ENCODE results near the gene CACNA2D4.

The CACNA2D4 gene, protein sequence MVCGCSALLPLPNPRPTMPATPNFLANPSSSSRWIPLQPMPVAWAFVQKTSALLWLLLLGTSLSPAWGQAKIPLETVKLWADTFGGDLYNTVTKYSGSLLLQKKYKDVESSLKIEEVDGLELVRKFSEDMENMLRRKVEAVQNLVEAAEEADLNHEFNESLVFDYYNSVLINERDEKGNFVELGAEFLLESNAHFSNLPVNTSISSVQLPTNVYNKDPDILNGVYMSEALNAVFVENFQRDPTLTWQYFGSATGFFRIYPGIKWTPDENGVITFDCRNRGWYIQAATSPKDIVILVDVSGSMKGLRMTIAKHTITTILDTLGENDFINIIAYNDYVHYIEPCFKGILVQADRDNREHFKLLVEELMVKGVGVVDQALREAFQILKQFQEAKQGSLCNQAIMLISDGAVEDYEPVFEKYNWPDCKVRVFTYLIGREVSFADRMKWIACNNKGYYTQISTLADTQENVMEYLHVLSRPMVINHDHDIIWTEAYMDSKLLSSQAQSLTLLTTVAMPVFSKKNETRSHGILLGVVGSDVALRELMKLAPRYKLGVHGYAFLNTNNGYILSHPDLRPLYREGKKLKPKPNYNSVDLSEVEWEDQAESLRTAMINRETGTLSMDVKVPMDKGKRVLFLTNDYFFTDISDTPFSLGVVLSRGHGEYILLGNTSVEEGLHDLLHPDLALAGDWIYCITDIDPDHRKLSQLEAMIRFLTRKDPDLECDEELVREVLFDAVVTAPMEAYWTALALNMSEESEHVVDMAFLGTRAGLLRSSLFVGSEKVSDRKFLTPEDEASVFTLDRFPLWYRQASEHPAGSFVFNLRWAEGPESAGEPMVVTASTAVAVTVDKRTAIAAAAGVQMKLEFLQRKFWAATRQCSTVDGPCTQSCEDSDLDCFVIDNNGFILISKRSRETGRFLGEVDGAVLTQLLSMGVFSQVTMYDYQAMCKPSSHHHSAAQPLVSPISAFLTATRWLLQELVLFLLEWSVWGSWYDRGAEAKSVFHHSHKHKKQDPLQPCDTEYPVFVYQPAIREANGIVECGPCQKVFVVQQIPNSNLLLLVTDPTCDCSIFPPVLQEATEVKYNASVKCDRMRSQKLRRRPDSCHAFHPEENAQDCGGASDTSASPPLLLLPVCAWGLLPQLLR

DNA sequence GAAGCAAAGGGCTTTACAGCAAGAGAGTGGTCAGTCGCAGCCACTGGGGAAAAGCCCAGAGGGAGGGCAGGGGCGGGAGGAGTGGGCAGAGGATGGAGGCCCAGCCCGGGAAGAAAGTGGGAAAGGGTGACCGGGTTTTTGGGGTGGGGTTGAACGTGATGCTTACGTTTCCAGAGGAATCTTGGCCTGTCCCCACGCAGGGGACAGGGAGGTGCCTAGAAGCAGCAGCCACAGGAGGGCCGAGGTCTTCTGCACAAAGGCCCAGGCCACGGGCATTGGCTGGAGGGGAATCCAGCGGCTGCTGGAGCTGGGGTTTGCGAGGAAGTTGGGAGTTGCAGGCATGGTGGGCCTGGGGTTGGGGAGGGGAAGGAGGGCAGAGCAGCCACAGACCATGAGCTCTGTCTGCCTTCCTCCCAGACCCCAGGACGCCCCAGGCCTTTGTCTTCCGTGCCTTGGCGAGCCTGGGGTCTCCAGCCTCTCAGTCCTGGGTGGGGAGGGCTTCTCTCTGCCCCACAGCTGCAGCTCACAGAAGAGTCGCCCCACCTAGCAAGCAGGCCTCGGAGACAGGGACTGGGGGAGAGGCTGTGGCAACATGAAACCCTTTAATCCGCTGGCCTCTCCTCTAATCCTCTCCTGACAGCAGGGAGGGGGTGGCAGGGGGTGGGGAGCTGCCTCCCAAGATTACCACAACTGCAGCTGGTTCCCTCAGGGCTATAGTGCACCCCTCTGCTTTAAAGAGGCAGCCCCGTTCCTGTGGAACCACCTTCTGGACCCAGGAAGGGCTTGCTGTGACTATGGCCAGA, at the start of gene CACNA2D4:
Gene CACNA2D4, minus strand, starts transcription at position 572 of the 803 bp plus-strand sequence. Its CDS starts 179 bp downstream, at position 393.
- Histone ChIP-seq H3K9me3 (ENCODE audit: control insufficient read depth in 2 of 2, low read length in 2 of 2) (no peaks in the 10 kb centered on the region), H3K27me3 (ENCODE audit: control insufficient read depth in 2 of 2, insufficient read depth in 2 of 2, low read length in 2 of 2) (no peaks in the 10 kb centered on the region), H3K36me3 (ENCODE audit: control insufficient read depth in 2 of 2, insufficient read depth in 2 of 2, low read length in 2 of 2) (no peaks in the 10 kb centered on the region), H3K4me3 (ENCODE audit: low read length in 2 of 2) (peak within 1 kb of the TSS in 1 of 2 donors; percentile 44), H3K9ac (ENCODE audit: low read depth in 1 of 2, low read length in 2 of 2) (peak within 1 kb of the TSS; percentile 1 to 34), H3K27ac (ENCODE audit: low read depth in 2 of 2, low read length in 2 of 2) (peak within 1 kb of the TSS; percentile 54 to 64), H3K4me1 (ENCODE audit: control insufficient read depth in 2 of 2, insufficient read depth in 2 of 2, low read length in 2 of 2) (peaks cover 2 to 3% of the 10 kb centered on the region in 2 donors)

DNA sequence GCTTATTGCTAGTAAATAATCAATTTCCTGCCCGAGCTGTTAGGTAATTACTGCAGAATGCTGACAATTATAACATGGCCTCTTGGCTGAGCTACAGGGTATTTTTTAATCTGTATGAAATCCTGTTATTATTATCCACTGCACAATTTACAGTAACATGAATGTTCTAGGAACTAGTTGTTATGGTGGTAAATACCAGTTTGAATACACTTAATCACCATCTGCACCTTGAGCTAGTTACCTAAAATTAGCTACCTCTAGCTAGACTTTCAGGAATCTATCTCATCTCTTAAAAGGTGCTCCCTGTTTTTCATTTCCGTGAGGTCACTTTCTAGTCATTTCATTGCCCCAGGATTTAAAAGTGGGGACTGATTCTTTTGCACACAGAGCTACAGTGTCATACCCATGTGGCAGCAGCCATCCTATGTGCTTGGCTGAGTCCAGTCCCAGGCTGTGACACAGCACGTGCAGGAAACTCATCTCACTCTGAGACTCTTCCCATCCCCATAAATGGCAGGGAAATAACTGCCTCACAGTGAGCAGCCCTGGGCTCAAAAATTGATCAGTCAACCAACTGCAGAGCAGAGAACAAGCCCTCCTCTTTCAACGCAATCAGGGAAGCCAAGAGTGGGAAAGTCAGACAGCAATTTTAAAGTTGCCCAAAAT, 48.2 kb upstream of the CACNA2D4 start:
- H3K27ac ChIP-seq (ENCODE audit: low read depth in 2 of 2, low read length in 2 of 2): peak overlapping the region in 1 of 2 donors; percentile 4
- no peaks in the 10 kb centered on the region for H3K27me3 ChIP-seq (ENCODE audit: control insufficient read depth in 2 of 2, insufficient read depth in 2 of 2, low read length in 2 of 2)
- H3K36me3 ChIP-seq (ENCODE audit: control insufficient read depth in 2 of 2, insufficient read depth in 2 of 2, low read length in 2 of 2): peaks cover 15 to 16% of the 10 kb centered on the region in 2 donors
- no peaks in the 10 kb centered on the region for H3K9me3 ChIP-seq (ENCODE audit: control insufficient read depth in 2 of 2, low read length in 2 of 2)
- no peak overlapping the region for H3K9ac ChIP-seq (ENCODE audit: low read depth in 1 of 2, low read length in 2 of 2)
- no peak overlapping the region for H3K4me3 ChIP-seq (ENCODE audit: low read length in 2 of 2)
- no peaks in the 10 kb centered on the region for H3K4me1 ChIP-seq (ENCODE audit: control insufficient read depth in 2 of 2, insufficient read depth in 2 of 2, low read length in 2 of 2)

DNA sequence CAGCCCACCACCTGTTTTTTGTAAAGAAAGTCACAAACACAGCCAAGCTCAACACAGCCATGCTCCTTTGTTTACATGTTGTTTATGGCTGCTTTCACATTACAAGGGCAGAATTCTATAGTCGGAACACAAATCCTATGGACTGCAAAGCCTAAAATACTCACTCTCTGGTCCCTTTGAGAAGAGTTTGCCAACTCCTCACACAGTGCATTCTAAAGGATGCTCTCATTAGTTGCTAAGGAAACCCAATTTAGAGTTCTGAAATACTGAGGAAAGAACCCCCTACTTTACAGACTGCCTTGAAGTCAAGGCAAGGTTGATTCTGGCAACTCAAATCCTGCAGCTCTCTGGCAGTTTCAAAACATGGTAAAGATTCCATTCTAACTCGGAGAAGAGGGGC, 47.5 kb upstream of the CACNA2D4 start:
- Histone ChIP-seq H3K9ac (ENCODE audit: low read depth in 1 of 2, low read length in 2 of 2) (no peak overlapping the region), H3K4me3 (ENCODE audit: low read length in 2 of 2) (no peak overlapping the region), H3K27me3 (ENCODE audit: control insufficient read depth in 2 of 2, insufficient read depth in 2 of 2, low read length in 2 of 2) (no peaks in the 10 kb centered on the region), H3K27ac (ENCODE audit: low read depth in 2 of 2, low read length in 2 of 2) (peak overlapping the region in 1 of 2 donors; percentile 4), H3K36me3 (ENCODE audit: control insufficient read depth in 2 of 2, insufficient read depth in 2 of 2, low read length in 2 of 2) (peaks cover 16 to 20% of the 10 kb centered on the region in 2 donors), H3K9me3 (ENCODE audit: control insufficient read depth in 2 of 2, low read length in 2 of 2) (no peaks in the 10 kb centered on the region), H3K4me1 (ENCODE audit: control insufficient read depth in 2 of 2, insufficient read depth in 2 of 2, low read length in 2 of 2) (no peaks in the 10 kb centered on the region)

DNA sequence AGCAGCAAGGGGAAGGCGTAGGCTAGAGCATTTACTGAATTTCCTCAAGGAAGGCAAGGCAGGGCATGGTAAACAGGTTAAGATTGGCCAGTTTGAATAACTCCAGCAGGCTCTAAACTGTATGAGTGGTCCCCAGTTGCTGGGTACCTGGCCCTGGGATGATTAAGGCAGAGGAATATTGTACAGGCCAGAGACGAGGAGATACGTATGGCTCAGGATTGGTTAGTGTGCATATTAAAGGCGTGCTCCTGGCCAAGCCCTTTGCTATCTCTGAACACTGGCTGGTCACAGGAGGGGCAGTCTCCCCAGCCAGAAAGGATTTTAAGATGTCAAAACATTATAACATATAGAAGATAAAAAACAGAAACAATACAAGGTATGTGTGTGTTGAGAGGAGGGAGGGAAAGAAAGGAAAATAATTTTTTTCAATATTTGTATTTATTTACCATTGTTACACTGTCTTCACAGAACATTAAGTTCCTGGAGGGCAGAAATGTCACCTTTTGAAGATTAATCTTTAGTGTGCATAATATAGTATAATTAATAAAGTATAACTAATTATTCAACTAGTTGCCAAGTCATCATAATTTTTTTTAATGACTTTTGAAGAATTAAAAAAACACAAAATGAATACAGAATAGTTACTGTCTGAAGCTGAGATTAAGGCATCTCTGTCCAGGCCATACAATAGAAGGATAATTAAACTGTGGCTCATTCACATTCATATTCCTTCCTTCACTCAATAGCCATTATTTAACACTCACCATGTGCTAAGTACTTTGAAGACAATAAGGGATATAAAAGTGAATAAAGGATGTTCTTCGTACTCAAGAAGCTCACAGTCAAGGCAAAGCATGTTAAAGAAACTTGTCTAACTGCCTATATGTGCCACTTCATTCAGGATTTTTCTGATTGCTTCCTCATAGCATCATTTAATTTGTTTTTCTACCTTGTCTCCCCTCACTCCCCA, 43.9 kb upstream of the CACNA2D4 start:
- no peaks in the 10 kb centered on the region for H3K4me1 ChIP-seq (ENCODE audit: control insufficient read depth in 2 of 2, insufficient read depth in 2 of 2, low read length in 2 of 2)
- H3K4me3 ChIP-seq (ENCODE audit: low read length in 2 of 2): no peak overlapping the region
- H3K36me3 ChIP-seq (ENCODE audit: control insufficient read depth in 2 of 2, insufficient read depth in 2 of 2, low read length in 2 of 2): peaks cover 16 to 22% of the 10 kb centered on the region in 2 donors
- peak overlapping the region in 1 of 2 donors; percentile 33 for H3K27ac ChIP-seq (ENCODE audit: low read depth in 2 of 2, low read length in 2 of 2)
- no peaks in the 10 kb centered on the region for H3K27me3 ChIP-seq (ENCODE audit: control insufficient read depth in 2 of 2, insufficient read depth in 2 of 2, low read length in 2 of 2)
- no peaks in the 10 kb centered on the region for H3K9me3 ChIP-seq (ENCODE audit: control insufficient read depth in 2 of 2, low read length in 2 of 2)
- H3K9ac ChIP-seq (ENCODE audit: low read depth in 1 of 2, low read length in 2 of 2): no peak overlapping the region

DNA sequence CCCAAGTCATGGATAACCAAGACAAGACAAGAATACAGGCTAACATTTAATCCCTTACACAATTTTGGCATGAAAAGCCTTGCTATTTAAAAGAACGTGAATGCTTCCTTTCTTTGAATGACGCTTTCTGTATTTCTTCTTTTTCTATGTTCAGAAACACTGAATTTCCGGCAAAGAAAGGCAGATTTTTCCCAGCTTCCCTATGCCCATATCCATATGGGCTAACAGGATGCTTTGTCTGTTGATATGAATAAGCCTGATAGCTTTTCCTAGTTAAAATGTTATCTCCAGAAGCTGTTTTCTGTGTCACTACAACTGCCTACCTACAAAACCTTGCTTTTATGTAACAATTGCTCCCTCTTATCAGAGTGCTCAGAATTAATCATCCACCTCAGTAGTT, 38.3 kb upstream of the CACNA2D4 start:
- Histone ChIP-seq H3K27me3 (ENCODE audit: control insufficient read depth in 2 of 2, insufficient read depth in 2 of 2, low read length in 2 of 2) (no peaks in the 10 kb centered on the region), H3K27ac (ENCODE audit: low read depth in 2 of 2, low read length in 2 of 2) (no peak overlapping the region), H3K9ac (ENCODE audit: low read depth in 1 of 2, low read length in 2 of 2) (no peak overlapping the region), H3K9me3 (ENCODE audit: control insufficient read depth in 2 of 2, low read length in 2 of 2) (no peaks in the 10 kb centered on the region), H3K4me3 (ENCODE audit: low read length in 2 of 2) (no peak overlapping the region), H3K4me1 (ENCODE audit: control insufficient read depth in 2 of 2, insufficient read depth in 2 of 2, low read length in 2 of 2) (no peaks in the 10 kb centered on the region), H3K36me3 (ENCODE audit: control insufficient read depth in 2 of 2, insufficient read depth in 2 of 2, low read length in 2 of 2) (peaks cover 15 to 24% of the 10 kb centered on the region in 2 donors)

DNA sequence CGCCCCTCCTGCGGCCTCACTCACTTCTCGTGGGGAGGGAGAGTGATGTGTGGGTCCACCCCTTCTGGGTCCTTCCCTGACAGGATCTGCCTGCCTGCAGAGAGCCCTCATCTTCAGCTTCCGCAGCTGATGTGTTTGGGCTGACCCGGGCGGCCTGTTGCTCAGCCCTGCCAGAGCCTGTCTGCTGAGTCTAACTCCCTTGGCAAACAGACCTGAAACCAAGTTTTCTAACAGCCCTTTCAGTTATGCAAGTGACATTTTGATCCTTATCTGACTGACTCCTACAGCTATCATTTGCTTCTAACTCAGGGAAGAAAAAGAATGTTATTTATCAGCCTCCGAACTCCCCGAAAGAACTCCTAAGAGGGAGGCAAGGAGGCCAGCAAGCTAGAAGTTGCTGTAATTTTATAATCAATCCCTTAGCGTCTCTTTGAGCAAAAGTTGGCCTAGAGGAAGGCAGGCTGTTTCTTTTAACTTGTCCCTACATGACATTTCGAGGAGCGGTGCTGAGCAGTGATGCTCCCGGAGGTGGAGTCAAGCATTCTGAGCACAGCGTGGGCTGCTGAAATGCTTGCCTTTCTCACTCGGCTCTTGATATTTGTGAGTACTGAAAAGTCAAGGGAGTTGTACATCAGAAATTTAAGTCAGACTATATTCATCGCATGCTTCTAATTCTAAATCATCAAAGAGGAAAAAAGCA, 31.5 kb upstream of the CACNA2D4 start:
- no peaks in the 10 kb centered on the region for H3K27me3 ChIP-seq (ENCODE audit: control insufficient read depth in 2 of 2, insufficient read depth in 2 of 2, low read length in 2 of 2)

DNA sequence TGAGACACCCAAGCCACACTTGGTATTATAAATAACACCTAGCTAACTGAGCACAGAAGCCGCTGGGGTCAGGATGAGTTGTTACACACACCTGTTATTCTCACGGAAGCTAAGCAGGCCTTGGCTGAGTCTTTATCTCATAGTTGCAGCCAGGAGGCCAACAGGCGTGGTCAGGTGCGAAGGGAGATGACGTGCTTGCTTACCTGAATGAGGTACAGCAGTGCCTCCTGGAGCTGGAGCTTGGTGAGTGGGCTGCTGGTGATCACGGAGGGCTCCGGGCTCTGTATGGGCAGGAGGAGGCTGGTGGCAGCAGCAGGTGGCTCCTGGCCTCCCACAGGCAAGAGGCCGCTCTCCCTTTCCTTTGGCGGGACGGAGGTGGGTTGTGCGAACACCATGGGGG, 30.4 kb upstream of the CACNA2D4 start:
- H3K27ac ChIP-seq (ENCODE audit: low read depth in 2 of 2, low read length in 2 of 2): peak overlapping the region in 1 of 2 donors; percentile 38
- no peaks in the 10 kb centered on the region for H3K27me3 ChIP-seq (ENCODE audit: control insufficient read depth in 2 of 2, insufficient read depth in 2 of 2, low read length in 2 of 2)

More for the DNA sequence above, 31.5 kb upstream of the CACNA2D4 start:
- H3K4me3 ChIP-seq (ENCODE audit: low read length in 2 of 2): no peak overlapping the region
- H3K9me3 ChIP-seq (ENCODE audit: control insufficient read depth in 2 of 2, low read length in 2 of 2): no peaks in the 10 kb centered on the region
- peaks cover 44 to 57% of the 10 kb centered on the region in 2 donors for H3K36me3 ChIP-seq (ENCODE audit: control insufficient read depth in 2 of 2, insufficient read depth in 2 of 2, low read length in 2 of 2)
- H3K27ac ChIP-seq (ENCODE audit: low read depth in 2 of 2, low read length in 2 of 2): peak overlapping the region in 1 of 2 donors; percentile 38
- H3K4me1 ChIP-seq (ENCODE audit: control insufficient read depth in 2 of 2, insufficient read depth in 2 of 2, low read length in 2 of 2): peaks cover 0 to 4% of the 10 kb centered on the region in 2 donors
- H3K9ac ChIP-seq (ENCODE audit: low read depth in 1 of 2, low read length in 2 of 2): no peak overlapping the region

DNA sequence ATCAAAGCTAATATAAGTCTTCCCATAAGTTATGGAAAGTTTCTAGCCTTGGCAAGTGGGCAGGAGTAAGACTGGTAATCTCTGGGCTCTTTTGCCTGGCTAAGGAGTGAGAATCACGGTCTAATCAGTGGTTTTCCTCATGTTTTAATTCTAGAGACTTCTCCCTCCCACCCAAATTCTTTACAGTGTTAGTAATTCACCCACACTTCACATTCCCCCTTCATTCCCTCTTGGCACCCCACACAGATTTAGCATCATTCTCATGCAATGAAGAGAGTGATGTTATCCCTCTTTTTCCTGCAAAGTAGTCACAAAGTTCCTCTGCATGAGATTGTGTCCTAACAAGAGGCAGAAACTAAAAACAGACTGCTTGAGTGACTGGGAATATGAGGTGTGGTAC, 28.6 kb upstream of the CACNA2D4 start:
- H3K27me3 ChIP-seq (ENCODE audit: control insufficient read depth in 2 of 2, insufficient read depth in 2 of 2, low read length in 2 of 2): no peaks in the 10 kb centered on the region
- H3K4me1 ChIP-seq (ENCODE audit: control insufficient read depth in 2 of 2, insufficient read depth in 2 of 2, low read length in 2 of 2): peaks cover 0 to 4% of the 10 kb centered on the region in 2 donors
- peaks cover 34 to 43% of the 10 kb centered on the region in 2 donors for H3K36me3 ChIP-seq (ENCODE audit: control insufficient read depth in 2 of 2, insufficient read depth in 2 of 2, low read length in 2 of 2)
- no peak overlapping the region for H3K27ac ChIP-seq (ENCODE audit: low read depth in 2 of 2, low read length in 2 of 2)
- H3K4me3 ChIP-seq (ENCODE audit: low read length in 2 of 2): no peak overlapping the region
- no peaks in the 10 kb centered on the region for H3K9me3 ChIP-seq (ENCODE audit: control insufficient read depth in 2 of 2, low read length in 2 of 2)
- H3K9ac ChIP-seq (ENCODE audit: low read depth in 1 of 2, low read length in 2 of 2): no peak overlapping the region

More for the DNA sequence above, 30.4 kb upstream of the CACNA2D4 start:
- Histone ChIP-seq H3K36me3 (ENCODE audit: control insufficient read depth in 2 of 2, insufficient read depth in 2 of 2, low read length in 2 of 2) (peaks cover 44 to 56% of the 10 kb centered on the region in 2 donors), H3K4me3 (ENCODE audit: low read length in 2 of 2) (no peak overlapping the region), H3K9me3 (ENCODE audit: control insufficient read depth in 2 of 2, low read length in 2 of 2) (no peaks in the 10 kb centered on the region), H3K4me1 (ENCODE audit: control insufficient read depth in 2 of 2, insufficient read depth in 2 of 2, low read length in 2 of 2) (peaks cover 0 to 4% of the 10 kb centered on the region in 2 donors), H3K9ac (ENCODE audit: low read depth in 1 of 2, low read length in 2 of 2) (no peak overlapping the region)

Measured in mucosa of rectum (tissue), 2 donors.